RPMI8226 (cell line): ENCODE data around the gene PRICKLE3.

Experiments used
- DNase-seq: peaks from one replicate; pipeline ENCODE4 v3.0.0-alpha.2; 2015

Gene PRICKLE3

DNA sequence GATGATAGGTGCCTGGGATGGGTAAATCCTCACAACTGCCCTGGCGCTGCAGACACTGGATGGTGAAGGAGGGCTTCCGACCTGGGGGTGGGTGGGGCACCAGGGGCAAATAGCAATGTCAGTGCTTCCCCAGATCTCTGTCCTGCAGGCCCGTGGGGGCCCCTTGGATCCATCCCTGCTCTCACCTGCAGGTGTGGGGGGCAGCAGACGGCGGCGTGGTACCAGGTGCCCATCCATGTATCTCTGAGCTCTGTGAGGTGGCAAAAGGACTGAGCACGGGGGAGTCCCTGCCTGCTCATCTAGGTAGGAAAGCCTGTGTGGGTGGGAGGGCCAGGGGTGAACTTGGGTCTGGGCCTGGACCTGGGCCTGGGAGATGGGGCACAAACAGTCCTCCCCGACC, 20.4 kb upstream of the PRICKLE3 start:
- DNase-seq, result no peak

DNA sequence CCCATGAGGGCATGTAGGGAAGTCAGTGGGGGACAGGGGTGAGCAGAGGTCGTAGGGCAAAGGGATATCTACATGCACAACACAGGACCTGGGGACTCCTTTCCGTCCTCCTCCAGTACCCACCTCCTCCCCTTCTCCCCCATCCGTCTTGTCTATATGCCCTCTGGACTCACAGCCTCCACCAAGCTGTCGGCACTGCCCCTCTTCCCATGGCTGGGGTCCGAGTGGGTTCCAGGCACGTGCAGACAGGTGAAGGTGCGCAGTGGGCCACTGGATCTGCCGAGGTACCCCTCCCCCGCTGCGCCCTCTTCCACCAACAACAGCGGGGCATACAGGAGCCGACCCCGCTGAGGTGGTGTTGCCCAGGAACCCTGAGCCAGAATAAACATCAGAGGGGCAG, 19.3 kb upstream of the PRICKLE3 start:
- no peak for DNase-seq

DNA sequence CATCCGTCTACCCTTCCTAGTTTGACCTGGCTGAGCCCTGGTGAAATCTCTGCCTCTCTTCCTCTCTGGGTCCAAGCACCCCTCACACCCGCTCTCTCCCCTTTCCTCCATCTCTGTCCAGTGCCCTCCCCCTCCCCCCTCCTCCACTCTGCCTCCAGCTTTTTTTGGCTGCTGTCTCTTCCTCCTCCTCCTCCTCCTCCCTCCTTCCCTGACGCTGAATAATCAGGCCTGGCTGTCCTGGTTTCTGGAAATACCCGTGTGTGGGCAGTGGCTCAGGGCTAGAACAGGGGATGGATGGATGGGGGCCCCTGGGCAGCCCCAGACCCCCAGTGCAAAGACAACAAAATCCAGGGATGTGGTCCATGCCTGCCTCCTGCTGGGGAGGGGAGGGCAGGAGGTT, 18.5 kb upstream of the PRICKLE3 start:
- no peak for DNase-seq

DNA sequence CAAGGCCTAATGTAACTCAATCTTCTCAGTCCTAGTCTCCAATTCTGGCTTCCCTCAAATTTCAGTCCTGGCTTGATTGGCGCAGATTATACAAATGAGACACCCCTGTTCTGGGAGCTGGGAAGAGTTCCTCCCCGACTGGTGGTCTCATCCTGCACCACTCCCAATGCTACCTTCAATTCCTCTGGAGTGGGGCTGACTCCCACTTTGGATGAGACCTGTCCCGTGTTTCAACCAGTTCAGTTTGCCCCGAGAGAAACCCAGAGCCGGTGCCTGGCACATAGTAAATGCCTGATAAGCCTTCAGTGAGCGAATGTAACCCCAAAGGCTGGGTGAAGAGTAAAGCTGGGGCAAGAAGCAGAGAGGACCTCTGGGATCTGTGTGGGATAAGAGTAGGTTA, 17.8 kb upstream of the PRICKLE3 start:
- no peak for DNase-seq

DNA sequence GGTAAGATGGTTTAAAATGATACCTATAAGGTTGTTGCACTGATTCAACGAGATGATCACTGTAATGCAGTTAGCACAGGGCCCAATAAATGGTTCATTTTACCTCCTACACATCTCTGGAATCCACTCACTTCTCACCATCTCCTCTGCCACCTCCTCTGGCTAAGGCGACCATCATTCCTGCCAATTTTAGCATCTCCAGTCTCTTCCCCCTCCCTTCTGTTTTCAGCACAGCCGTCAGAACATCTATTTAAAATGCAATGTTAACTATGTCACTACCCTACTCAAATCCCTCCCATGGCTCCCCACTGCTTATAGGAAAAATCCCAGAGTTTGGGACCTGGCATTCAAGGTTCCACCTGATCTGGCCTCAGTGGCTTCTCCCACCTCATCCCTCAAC, 17.4 kb upstream of the PRICKLE3 start:
- DNase-seq, result no peak

DNA sequence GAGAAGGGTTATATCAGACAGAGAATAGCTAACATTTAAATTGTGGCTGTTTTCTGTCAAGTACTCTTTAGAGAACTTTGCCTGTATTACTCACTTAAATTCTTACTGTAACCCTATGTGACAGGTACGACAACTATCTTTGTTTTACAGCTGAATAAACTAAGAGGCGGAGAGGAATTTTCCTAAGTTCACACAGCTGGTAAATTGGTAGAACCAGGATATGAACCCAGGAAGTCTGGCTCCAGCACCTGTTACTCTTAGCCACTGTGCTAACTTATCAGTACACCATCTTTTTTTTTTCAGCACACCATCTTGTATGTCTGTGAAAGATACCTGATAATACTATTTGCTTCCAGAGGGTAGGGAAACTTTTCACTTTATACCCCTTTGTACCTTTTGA, 15.8 kb upstream of the PRICKLE3 start:
- DNase-seq, result no peak

DNA sequence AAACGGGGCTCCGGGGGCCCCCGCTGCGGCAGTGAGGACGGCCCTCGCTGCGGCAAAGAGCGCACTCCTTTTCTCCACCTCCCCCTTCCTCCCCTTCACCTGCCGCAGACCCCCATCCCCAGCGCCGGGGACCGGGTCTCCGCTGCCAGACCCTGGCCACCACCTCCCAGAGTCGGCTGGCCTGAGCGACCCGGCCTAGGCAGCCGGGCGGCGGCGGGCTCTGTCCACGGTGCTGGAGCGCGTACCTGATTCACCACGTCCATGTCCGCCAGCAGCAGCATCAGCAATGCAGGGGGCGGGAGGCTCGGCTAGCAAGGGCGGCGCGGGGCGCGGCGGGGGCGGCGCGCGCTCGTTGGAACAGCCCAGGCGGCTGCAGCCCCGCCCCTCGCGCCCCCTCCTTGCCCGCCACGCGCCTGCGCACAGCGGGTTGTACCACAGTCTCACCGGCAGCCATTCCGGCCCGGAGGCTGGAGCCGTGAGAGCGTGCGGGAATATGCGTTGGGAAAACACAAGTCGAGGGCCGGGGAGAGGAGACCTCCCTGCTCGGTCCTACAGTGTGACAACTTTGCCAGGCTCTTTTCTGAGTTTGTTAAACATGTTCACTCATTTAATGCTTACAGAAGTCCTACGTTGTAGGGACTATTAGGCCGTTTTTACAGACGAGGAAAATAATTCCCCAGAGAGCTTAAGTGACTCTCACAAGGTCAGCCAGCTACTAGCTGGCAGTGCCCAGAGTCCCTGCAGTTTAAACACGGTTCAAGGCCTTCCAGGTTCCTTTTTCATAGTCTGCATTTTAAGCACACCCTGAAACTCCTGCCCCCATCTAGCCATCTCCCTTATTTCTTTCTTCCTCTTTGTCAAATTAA, 14.0 kb upstream of the PRICKLE3 start, which contains the start of gene SYP:
TSS of gene SYP (minus strand) at position 288 of the 866 bp plus-strand sequence. CDS start at position 281, 7 bp downstream.
- peak; percentile 91 for DNase-seq

DNA sequence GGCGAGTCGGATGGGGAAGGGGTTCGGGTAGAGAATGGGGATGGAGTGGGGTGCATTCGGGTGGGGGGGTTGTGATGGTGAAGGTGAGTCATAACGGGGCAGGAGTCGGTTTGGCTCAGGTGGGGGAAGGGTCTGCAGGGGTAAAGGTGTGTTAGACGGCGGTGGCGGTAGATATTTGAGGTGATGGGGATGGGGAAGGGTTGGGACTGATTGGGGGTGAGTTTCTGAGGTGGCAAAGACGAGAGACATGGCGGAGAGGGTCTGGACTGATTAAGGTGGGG, 13.1 kb upstream of the PRICKLE3 start:
- no peak for DNase-seq

DNA sequence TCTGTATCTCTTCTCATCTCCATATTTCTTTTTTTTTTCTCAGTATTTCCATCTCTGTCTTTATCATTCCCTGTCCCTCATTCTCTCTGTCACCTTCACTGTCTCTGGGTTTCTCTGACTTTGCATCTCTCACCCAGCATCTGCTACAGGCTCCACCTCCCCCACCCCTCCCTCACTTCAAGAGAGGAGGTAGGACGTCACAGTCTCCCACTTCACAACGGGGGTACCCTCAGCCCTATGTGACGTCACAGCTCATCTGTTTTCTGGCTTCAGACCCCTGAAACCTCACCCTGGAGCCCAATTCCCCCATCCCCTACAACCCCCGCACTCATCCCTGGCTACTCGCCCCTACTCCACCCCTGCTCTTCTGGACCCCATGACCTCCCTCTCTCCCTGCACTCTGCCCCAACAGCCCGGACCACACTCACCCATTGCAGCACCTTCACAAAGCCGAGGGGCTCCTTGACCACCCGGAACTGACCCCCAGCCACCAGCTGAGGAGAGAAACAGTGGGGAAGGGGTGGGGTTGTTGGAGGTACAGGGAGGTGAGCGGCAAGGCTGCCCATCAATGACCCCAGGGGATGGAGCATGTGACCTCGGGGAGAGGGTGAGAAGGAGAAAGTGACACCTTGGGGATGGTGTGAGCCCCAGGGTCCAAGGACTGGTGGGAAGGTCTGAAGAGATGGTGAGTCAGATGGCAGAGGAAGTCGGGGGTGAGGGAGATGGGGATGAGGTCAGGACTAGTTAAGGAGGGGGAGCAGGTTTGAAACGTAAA, 12.6 kb upstream of the PRICKLE3 start:
- DNase-seq, result no peak

DNA sequence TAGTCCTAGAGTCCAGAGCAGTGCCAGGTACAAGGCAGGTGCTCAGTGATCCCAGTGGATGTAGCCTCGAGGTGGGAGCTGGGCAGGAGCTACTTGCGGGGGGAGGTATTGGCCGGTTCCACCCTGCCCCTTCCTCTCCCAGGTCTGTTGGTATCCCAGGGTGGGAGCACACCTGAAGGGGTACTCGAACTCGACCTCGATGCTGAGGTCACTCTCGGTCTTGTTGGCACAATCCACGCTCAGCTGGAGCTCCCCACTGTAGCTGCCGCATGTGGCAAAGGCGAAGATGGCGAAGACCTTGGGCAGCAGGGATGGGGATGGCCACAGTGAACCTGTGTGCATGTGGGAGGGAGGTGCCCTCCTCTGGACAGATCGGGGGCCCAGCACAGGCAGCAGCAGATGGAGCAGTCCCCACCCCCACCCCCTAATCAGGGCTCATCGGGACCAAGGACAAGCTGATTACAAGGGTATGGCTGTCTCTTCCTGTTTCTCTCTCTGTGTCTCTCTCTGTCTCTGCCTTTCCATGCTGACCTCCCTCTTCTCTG, 11.4 kb upstream of the PRICKLE3 start:
- DNase-seq, result no peak

DNA sequence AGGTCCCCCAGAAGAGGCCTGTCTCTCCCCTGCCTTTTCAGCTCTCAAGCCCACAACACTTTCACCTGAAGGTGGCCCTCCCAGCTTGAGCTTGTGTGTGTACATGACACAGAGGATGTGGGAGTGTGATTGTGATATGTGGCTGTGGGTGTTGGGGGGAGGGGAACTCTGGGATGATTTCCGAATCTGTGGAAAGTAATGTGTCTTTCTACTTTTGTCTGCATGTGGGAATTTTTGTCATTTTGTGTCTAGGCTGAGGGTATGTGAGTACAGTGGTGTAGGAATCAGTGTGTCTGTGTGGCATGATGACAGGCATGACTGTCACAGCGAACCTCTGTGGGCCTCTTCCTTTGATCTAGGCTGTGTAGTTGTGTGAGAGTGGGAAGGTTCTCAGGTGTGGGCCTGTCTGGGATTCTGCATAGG, 7.4 kb upstream of the PRICKLE3 start:
- DNase-seq, result no peak

DNA sequence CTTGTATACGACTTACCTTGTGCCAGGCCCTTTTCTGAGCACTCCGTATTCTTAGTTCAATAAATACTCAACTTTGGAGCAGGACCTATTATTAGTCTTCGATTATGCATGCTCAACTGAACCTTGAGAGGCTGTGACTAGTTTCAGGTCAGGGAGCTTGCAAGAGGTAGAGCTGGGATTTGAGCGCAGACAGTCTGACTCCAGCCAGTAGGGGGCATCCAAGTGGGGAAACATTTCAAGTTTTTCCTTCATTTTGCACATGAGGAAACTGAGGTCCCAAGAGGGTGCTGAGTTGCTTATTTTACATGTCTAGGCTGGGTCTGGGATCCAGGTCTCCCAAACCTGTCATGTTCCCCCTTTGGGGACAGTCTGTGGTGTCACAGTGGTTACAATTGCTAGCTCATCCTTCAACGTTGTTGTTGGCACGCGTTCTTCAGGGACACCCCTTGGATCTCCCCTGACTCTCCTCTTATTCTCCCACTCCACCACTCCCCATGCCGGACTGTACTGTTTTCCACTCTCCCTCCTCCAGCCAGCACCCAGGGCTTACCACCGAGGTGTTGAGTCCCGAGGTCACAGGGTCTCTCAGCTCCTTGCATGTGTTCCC, 6.7 kb upstream of the PRICKLE3 start:
- DNase-seq, result peak; percentile 50

DNA sequence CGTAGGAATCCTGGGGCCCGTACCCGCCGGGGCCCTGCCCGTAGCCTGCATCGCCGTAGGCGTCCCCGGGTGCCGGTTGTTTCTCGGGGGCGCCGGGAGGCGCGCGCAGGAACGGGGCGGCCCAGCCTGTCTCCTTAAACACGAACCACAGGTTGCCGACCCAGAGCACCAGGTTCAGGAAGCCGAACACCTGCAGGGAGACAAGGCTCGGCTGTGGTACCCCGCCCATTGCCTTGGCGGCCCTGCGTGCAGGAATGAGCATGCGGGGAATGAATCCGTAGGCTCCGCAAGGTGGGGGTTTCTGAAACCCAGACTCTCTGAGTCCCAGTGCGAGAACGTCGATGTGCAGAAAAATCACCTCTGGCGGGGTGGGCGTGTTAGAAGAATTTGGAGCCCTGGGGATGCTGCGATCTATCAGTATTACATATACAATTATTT, 5.4 kb upstream of the PRICKLE3 start:
- peak; percentile 49 for DNase-seq

DNA sequence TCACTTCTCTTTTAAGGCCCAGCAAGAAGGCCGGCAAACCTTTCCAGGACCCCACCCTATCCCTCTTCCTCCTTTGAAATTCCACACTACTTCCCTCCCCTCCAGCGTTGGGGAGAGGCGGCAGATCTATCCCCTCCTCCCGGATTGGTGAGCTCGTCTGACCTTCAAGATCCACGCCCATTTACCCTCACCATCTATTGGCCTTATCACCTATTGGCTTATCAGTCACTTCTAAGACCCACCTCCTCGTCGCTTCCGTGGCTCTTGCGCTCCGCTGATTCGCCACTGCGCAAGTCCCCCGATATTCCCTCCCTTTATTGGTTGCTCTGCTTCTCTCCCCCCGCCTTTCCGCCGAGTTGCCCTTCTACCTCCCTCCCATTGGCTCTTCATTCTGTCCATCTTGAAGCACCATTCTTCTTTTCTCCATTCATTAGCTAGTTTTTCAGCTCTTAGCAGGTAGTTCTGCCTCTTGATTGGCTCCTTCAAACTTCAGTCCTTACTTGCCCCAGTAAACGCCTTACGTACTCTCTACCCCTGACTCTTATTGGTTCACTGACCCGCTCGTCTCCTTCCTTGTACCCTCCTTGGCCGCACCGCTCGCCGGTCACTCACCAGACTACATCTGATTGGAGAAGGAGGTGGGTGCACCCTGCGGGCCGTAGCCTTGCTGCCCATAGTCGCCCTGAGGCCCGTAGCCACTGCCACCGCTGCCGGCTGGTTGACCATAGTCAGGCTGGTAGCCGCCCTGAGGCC, 4.8 kb upstream of the PRICKLE3 start:
- peak; percentile 96 for DNase-seq

DNA sequence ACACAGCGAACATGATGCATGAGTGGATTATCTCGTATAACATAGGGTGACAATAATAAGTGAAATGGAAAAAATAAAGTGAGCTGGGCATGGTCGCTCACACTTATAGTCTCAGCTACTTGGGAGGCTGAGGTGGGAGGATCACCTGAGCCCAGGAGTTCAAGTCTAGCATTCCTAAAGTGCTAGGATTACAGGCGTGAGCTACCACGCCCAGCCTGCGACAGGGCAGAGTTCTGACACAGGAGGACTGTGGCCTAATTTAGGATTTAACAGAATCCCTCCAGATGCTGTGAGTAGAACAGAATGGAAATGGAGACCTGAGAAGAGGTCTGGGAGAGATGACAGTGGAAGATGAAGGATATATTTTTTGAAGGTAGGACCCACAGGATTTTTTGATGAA, 3.4 kb upstream of the PRICKLE3 start:
- DNase-seq, result no peak

DNA sequence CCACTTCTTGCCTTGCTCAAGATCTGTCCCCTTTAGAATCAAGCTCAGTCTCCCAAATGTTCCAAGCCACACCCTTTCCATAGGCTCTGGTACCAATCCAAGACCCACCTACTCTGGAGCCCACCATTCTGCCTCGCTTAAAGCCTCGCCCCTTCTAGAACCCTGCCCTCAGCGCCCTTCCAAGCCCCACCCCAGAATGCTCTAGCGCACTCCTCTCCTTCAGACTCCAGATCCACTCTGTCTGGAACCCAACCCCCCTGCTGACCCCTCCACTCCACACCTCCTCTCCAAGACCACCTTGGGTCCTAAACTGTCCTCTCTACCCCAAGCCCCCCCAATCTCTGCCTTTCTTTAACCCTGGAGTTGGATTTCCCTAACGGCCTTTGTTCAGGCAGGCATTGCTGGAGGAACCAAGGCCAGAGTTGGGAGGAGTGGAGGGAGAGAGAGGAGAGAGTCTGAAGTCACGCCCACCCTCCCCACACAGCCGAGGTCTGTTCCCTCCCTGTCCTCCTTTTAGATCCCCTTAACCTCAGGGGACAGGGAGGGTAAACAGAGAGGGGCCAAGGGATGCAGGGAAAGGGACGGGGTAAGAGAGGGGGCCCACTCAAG, 2.4 kb upstream of the PRICKLE3 start:
- no peak for DNase-seq

DNA sequence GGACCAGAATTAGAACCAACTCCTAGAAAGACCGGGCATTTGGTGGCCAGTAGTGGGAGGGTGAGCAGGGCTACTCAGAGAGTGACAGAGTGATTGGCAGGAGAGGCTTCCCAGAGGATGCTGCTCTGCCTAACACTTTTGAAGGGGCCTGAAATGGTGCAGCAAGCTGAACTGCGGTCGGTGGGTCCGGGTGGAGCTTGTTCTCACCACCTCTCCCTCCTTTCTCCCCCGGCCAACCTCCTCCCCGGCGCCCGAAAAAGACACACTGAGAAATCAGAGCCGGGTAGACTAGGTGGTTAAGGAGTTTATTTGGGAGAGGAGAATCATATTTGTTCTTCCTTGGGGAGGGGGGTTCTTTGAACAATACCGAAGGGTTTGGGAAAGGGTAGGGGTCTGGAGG, 1.4 kb upstream of the PRICKLE3 start:
- no peak for DNase-seq

DNA sequence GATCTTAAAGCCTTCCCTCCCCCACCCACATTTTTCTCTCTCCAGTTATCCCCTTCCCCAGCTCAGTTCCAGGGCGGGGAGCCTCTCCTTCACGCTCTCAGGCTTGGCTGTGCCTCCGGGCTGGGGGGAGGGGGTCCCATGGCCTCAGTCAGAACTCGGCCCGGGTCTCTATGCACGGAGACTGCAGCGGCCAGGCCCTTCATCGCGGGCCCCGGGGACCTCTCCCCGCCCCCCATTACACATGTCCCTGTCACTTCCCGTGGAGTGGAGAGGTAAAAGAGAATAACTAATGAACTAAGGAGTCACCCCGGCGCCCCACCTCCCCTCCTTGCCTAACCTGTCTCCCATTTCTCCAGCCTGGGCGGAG, 838 bp upstream of the PRICKLE3 start:
- no peak for DNase-seq

DNA sequence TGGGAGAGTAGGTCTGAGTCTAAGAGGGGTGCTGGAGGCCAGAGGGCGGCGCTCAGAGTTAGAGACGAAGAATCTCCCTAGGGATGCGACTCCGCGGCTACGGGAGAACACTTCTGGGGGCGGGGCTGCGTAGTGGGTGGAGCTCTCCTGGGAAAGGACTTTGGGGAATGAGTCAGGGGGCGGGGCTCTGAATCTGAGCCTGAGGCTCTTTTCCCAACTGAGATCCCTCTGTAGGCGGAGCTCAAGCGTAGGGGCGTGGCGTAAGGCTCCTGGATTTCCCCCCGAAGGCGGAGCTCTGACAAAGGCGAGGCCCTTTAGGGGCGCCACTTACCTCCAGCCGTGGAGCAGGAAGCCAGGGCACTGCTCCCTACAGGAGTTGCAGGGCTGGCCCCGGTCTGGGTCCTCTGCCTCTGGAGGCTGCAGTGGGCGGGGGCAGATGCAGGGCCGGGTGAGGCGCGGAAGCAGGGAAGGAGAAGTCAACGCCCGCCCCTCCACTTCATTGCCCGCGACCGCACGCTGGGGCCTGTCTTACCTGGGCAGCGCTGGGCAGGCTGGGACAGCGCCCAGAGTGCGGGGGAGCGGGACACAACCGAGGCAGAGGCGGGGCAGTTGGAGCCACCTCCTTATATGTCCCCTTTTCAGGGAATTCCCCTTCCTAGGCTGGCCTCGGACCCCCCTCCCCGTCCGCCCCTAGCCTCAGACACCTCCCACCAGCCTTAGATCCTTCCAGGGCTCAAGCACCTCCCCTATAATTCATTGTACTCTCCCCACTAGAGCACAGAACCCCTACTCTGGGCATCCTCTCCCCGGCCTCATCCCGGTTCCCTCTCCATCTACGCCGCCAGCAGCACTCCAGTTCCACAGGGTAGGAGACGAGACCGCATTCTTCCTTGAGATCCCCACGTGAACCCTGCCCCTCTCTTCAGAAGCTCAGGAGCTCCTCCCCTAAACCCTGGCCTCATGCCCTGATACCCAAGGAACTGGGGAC, 1.6 kb downstream of the PRICKLE3 start:
- DNase-seq, result no peak

DNA sequence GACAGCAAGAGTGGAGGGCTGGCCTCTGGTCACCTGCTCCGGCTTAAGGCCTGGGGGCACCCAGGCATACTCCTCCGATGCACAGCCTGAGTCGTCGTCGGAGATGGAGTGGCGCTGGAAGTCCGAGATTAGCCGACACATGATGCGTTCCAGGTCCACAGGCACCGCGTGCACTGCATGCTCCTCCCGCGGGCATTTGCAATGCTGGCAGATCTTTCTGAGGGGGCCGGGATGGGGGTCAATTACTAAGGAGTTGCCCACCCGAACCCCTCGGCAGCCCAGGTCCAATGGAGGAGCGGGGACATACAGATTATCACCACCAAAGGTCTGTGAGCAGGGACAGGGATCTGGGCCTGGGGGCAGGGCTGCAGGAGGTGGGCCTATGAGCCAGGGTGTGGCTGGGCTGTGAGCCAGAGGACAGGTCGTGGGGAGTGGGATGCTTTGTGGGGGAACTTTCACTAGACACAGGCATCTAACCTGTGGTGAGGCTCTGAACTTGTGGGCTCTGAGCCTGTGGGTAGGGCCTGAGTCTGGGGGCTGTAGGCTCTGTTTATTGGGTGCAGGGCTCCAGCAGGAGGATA, 2.4 kb downstream of the PRICKLE3 start:
- no peak for DNase-seq

DNA sequence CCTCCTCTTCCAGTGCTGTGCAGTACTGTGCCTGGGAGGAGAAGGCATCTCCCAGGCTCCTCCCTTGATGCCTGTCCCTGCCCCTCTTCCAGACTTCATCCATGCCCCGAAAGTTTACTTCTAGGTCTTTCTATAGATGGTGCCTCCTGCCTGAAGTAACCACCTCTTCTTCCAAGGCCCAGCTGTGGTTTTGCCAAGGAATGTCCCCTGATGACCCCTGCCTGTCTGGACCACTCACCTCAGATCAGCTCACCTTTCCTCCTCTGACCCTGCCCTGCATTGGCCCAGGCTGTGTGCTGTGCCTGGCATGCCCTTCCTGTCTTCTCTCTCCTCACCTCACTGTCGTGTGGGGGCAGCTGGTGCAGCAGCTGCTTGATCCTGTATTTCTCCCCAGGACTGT, 6.8 kb downstream of the PRICKLE3 start:
- DNase-seq, result no peak
